Ramos (cell line): ENCODE results near the gene PBX3.

Experiments used
- in situ Hi-C: fragments of 300-500 bp; cut with MboI; formaldehyde crosslinking; loops from one replicate; pipeline ENCODE4 v1.14.3; 2022; ENCODE audit warnings: low sequenced_read_pairs; ENCODE audit not compliant: unreplicated experiment

PBX3 gene

GRCh38 chr9:125897481-125897880 is 150.3 kb downstream of the PBX3 start:
- in situ Hi-C loops, result no loop called here

GRCh38 chr9:125902214-125902613 is 155.0 kb downstream of the PBX3 start:
- in situ Hi-C loops, result no loop called here

- in situ Hi-C loops, result no loop called here
These were observed 155.8 kb downstream of the PBX3 start for GRCh38 chr9:125902831-125903512.

DNA sequence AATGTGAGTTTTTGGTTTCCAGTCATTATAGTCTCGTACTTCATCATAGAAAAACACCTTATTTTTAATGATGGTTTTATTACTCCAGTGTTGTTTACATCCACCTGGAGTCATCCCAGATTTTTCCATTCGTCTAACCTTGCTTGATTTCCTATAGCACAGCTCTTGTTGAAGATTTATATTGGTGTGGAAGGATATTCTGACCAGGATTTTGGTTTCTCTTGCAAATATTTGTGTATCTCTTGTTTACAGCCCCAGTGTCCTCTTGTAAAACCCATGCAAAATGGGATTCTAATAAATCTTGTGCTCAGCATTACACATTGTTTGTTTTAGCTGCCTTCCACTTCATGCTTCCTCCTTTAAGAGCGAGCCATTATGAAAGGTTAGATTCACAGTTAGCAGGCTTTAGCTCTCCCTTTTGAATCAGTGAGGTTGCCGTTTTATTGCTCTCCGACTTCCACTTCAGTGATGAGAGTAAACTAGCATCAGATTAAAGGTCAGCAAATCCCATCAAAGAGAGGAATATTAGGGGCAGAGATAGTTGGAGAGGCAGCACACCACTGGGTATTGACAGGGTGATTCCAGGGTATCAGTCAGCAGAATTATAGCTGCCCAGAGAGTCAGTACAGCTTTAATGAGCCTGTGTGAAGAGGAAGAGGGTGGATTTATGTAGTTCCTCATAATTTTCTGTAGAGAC is 157.1 kb downstream of the PBX3 start:
- in situ Hi-C loops, result no loop called here

DNA sequence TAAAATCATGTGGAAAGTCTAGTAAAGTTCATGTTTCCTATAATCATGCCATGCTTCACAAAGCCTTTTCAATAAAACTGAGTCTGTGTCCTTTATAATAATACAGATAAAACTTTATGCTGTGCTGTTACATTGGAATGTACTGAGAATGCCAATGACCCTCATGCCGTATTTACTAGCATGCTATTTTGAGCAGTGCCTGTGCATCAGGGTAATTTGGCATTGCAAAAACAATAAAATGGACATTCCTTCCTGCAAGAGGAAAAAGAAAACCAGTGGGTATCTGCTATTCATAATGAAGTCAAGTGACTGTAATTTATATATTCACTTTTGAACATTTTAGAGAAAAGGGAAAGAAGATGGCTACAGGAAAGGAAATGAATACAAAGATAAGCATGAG is 159.0 kb downstream of the PBX3 start:
- in situ Hi-C loops, result no loop called here

GRCh38 chr9:125906893-125907292 is 159.7 kb downstream of the PBX3 start:
- in situ Hi-C loops, result no loop called here

GRCh38 chr9:125908136-125908535 is 161.0 kb downstream of the PBX3 start:
- in situ Hi-C loops, result no loop called here

- in situ Hi-C loops, result no loop called here
These were observed 161.8 kb downstream of the PBX3 start for GRCh38 chr9:125908966-125909365.

GRCh38 chr9:125909459-125909858 is 162.3 kb downstream of the PBX3 start:
- in situ Hi-C loops, result no loop called here

- in situ Hi-C loops, result no loop called here
These were observed 163.1 kb downstream of the PBX3 start for GRCh38 chr9:125910286-125910685.

DNA sequence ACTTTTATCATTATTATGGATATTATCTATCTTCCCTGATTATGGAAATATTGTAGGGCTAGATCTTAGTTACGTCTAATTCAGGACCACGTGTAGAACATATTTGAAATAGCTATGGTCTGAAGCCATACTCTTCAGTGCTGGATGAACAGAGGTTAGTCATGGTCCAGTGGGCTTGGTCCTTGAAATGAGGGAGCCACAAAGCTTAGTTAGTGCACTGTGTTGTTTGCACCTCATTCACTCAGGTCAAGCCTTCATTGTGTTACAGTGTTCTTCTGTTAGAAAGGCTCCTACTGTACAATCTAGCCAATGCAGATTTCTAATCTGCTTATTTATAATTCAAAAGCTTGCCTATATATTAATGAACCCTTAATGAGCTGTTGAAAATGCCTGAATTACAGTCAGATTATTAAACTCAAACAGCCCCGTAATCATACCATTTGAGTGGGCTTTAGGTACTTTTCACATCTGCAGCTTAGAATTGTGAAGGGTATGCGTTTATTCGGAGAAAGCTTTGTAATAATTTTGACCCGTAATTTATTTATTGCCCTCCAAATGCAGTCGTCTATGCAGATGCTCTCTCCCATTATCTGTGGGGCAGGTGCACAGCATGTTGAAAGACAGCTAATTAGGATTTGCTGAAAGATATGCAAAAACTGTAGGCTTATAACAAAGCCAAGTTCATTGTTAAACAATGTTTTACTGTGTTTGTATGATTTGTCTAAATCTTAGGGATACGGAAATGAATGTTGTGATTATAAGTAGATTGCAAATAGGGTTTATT is 164.9 kb downstream of the PBX3 start:
- in situ Hi-C loops, result no loop called here

DNA sequence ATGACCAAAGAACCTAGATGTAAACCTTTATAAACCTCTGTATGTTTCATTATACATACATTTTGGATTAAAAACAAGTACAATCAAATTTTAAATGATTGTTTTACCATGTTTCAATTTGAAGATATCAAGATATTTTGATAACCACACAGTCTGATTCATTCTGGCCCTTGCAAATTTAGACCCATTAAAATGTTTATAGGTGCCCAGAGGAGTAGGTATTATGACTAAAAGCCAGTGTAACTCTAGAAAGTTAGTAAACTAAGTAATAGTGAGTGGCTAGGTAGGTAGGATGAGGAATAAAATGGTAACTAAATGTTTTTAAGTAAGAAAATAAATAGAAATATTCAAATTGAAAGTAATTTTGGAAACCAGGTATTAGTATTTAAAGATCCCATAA is 165.5 kb downstream of the PBX3 start:
- in situ Hi-C loops, result no loop called here

- in situ Hi-C loops, result no loop called here
These were observed 166.4 kb downstream of the PBX3 start for GRCh38 chr9:125913551-125913950.

DNA sequence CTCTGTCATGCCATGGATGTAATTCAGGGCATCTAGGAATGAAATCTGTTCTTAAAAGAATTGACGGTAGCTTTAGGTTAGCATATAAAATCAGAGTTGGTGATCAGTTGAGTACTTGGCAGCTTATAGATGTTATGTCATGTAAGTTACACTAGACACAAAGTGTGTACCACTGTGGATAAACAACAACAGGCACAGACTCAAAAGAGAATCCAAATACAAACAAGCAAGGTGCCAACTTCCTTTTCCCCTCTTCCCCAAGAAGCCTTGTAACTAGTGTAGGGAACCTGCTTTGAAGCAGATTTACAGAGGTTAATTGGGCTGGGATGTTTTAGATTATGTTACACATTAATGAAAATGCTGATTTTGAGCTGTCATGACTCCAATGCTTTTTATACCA is 167.2 kb downstream of the PBX3 start:
- in situ Hi-C loops, result no loop called here

DNA sequence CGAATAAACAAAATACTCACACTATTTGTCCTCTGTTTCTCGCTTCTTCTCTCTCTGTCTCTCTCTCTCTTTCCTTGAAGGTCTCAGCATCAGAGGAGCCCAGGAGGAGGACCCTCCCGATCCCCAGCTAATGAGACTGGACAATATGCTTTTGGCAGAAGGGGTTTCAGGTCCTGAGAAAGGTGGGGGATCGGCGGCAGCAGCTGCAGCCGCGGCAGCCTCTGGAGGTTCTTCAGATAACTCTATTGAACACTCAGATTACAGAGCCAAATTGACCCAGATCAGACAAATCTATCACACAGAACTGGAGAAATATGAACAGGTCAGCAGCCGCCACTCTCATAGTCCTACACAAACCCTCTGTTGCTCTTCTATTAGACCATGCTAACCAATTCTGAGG is 168.4 kb downstream of the PBX3 start:
- in situ Hi-C loops, result no loop called here

DNA sequence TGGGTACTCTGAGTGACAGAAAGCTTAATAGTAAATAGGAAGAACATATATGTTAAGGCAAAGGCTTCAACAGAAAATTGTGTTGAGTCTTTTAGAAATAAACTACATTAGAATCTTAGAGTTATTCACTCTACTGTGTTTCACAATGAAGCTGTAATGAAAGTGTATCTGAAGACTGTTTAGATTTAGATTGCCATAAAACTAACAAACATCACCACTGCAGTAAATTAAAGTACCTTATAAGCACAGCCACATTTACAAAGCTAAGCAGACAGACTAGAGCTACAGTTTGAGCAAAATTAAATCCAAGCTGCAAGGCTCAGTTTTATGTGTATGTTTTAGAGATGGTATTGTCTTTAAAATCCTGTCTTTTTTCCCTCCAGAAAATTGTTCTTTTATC is 172.4 kb downstream of the PBX3 start:
- in situ Hi-C loops, result no loop called here

DNA sequence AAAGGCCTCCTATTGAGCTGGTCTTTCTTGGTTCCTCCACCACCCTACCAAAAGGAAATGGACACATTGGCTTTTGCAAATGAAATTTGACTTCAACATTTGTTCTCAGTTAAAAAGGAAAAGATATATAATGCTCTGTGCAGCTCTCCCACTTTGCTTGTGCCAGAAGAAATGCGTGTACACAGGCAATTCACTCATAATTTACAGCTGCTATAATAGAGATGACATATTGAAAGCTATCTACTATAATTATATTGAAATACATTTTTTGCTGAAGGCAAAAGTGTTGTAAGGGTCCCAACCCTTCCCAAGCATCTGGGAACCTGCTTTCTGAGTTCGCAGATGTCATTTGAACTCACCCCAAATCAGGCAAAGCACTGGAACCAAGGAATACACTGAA is 173.2 kb downstream of the PBX3 start:
- in situ Hi-C loops, result no loop called here

GRCh38 chr9:125922854-125923253 is 175.7 kb downstream of the PBX3 start:
- in situ Hi-C loops, result no loop called here

DNA sequence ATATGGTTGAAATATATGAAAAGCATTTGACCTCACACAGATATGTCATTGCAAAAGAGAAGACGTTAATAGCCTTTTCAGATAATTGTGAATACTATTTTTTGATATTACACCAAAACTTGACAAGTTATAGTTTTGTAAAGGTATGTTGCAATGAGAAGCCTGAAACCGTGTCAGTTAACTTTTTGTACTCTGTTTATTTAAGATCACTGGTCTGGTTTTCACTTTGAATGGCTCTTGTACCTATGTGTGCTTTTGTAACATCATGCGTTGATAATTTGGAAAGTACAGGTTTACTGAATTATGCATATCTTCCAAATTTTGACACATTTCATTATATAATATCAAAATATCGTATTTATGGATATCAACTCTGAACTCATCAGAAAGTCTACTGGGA is 177.2 kb downstream of the PBX3 start:
- in situ Hi-C loops, result no loop called here

DNA sequence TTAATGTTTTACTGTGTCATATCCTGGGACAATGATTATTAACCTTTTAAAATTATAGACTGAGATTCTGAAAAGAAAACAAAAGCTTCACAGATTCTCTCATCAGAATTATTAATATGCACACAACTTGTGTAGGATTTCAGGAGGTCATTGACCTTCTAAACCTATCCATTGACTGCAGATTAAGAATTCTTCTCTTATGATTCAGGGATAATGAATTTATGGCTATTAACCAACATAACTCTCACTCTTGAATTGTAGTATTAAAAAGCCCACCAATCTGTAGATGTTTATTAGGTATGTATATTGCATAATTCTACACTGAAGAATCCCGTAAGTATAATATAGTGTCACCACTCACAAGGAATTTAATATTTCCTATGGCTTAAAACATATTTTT is 179.8 kb downstream of the PBX3 start:
- in situ Hi-C loops, result no loop called here

GRCh38 chr9:125929846-125930245 is 182.7 kb downstream of the PBX3 start:
- in situ Hi-C loops, result no loop called here
